HepG2 (cell line): ENCODE measurements around the gene HNRNPA1. TPM values are rescaled to one million over a fixed set of nuclear protein-coding genes. Genes with fewer than 3 reads are reported as not detected.

Experiments
- ARID2 ChIP-seq: sonication (generic); formaldehyde crosslinking; IDR thresholded peaks from 2 replicates; pipeline ENCODE4 v1.8.1; 2022; ENCODE audit warnings: mild to moderate bottlenecking, missing genetic modification reagents, borderline replicate concordance
- ATF2 ChIP-seq: sonication (generic); formaldehyde crosslinking; IDR thresholded peaks from 2 replicates; pipeline ENCODE4 v1.4.0; 2020; ENCODE audit warnings: missing genetic modification reagents
- ATF7 ChIP-seq, 2 experiments: fragments of 450-650 bp in 1 of 2; sonication (generic) in 1 of 2; formaldehyde crosslinking in 1 of 2; IDR thresholded peaks; 2 replicates each; pipeline versions ENCODE4 v1.4.0 to v1.6.1; 2016 to 2020; ENCODE audit warnings: antibody characterized with exemption in 1 of 2, mild to moderate bottlenecking in 1 of 2, missing genetic modification reagents in 1 of 2
- ATF7-NPFF ChIP-seq: sonication (generic); formaldehyde crosslinking; IDR thresholded peaks from 2 replicates; pipeline ENCODE4 v1.8.1; 2023; ENCODE audit warnings: mild to moderate bottlenecking, low read depth, missing genetic modification reagents, moderate library complexity
- CC2D1A ChIP-seq: sonication (generic); formaldehyde crosslinking; IDR thresholded peaks from 2 replicates; pipeline ENCODE4 v1.8.1; 2023; ENCODE audit warnings: mild to moderate bottlenecking, missing genetic modification reagents
- GTF2F1 ChIP-seq: fragments of 150-350 bp; IDR thresholded peaks from 2 replicates; pipeline ENCODE4 v1.6.1; 2014; ENCODE audit warnings: low read length
- HINFP ChIP-seq: sonication (generic); formaldehyde crosslinking; IDR thresholded peaks from 2 replicates; pipeline ENCODE4 v1.4.0; 2020; ENCODE audit warnings: low read depth, mild to moderate bottlenecking, missing genetic modification reagents
- IKZF5 ChIP-seq: IDR thresholded peaks from 2 replicates; pipeline ENCODE4 v1.6.1; 2018; ENCODE audit warnings: missing genetic modification reagents, mild to moderate bottlenecking, missing compliant biosample characterization
- JUND ChIP-seq: sonication (generic); formaldehyde crosslinking; IDR thresholded peaks from 2 replicates; pipeline ENCODE4 v1.8.0; 2022; ENCODE audit warnings: mild to moderate bottlenecking, missing genetic modification reagents
- KDM1A ChIP-seq: IDR thresholded peaks from 2 replicates; pipeline ENCODE4 v1.6.1; 2016; ENCODE audit warnings: missing compliant biosample characterization
- KDM6A ChIP-seq: IDR thresholded peaks from 2 replicates; pipeline ENCODE4 v1.6.1; 2016; ENCODE audit warnings: low read depth
- MAX ChIP-seq: IDR thresholded peaks from 2 replicates; pipeline ENCODE4 v1.6.1; 2012; ENCODE audit warnings: inconsistent platforms
- MIER2 ChIP-seq: IDR thresholded peaks from 2 replicates; pipeline ENCODE4 v1.6.1; 2016; ENCODE audit warnings: missing biosample characterization, missing genetic modification reagents
- NR2F2 ChIP-seq: IDR thresholded peaks from 2 replicates; pipeline ENCODE4 v1.6.1; 2012; ENCODE audit warnings: low read depth, inconsistent platforms, borderline replicate concordance
- REPIN1 ChIP-seq: sonication (generic); formaldehyde crosslinking; IDR thresholded peaks from 2 replicates; pipeline ENCODE4 v1.8.0; 2022; ENCODE audit warnings: missing genetic modification reagents, low read depth, mild to moderate bottlenecking, borderline replicate concordance
- SPEN ChIP-seq: sonication (generic); formaldehyde crosslinking; IDR thresholded peaks from 2 replicates; pipeline ENCODE4 v1.5.1; 2020; ENCODE audit warnings: low read depth, mild to moderate bottlenecking, missing genetic modification reagents
- TCF7 ChIP-seq: sonication (generic); IDR thresholded peaks from 2 replicates; pipeline ENCODE4 v1.6.1; 2016; ENCODE audit warnings: antibody characterized with exemption, low read depth
- TCF7L2 ChIP-seq: IDR thresholded peaks from 2 replicates; pipeline ENCODE4 v1.6.1; 2011; ENCODE audit warnings: mild to moderate bottlenecking, low read depth, low read length, moderate library complexity
- THAP11 ChIP-seq: IDR thresholded peaks from 2 replicates; pipeline ENCODE4 v1.6.1; 2016; ENCODE audit warnings: missing biosample characterization, missing genetic modification reagents
- TP53 ChIP-seq: sonication (generic); formaldehyde crosslinking; conservative IDR thresholded peaks from 2 replicates; pipeline ENCODE4 v1.4.0; 2020; ENCODE audit warnings: missing genetic modification reagents
- ZEB1 ChIP-seq: IDR thresholded peaks from 2 replicates; pipeline ENCODE4 v1.6.1; 2012; ENCODE audit warnings: mild to moderate bottlenecking, low read depth, inconsistent platforms; ENCODE audit not compliant: insufficient replicate concordance
- ZIK1 ChIP-seq: sonication (generic); formaldehyde crosslinking; IDR thresholded peaks from 2 replicates; pipeline ENCODE4 v1.5.0; 2020; ENCODE audit warnings: mild to moderate bottlenecking, low read depth, missing genetic modification reagents, borderline replicate concordance
- ZNF263 ChIP-seq: sonication (generic); formaldehyde crosslinking; IDR thresholded peaks from 2 replicates; pipeline ENCODE4 v1.4.0; 2020; ENCODE audit warnings: missing genetic modification reagents
- ZNF292 ChIP-seq: sonication (generic); formaldehyde crosslinking; IDR thresholded peaks from 2 replicates; pipeline ENCODE4 v1.8.1; 2022; ENCODE audit warnings: mild to moderate bottlenecking, low read depth, missing genetic modification reagents, borderline replicate concordance
- ZNF3 ChIP-seq: IDR thresholded peaks from 2 replicates; pipeline ENCODE4 v1.7.0; 2017; ENCODE audit warnings: inconsistent platforms
- ZNF414 ChIP-seq: sonication (generic); formaldehyde crosslinking; IDR thresholded peaks from 2 replicates; pipeline ENCODE4 v1.5.0; 2020; ENCODE audit warnings: missing genetic modification reagents
- ZNF891 ChIP-seq: sonication (generic); formaldehyde crosslinking; IDR thresholded peaks from 2 replicates; pipeline ENCODE4 v1.5.0; 2020; ENCODE audit warnings: mild to moderate bottlenecking, missing genetic modification reagents
- polyA plus RNA-seq, 8 experiments: library from polyadenylated mRNA; depleted of rRNA in 3 of 8; stranded (reverse) in 7 of 8; unstranded in 1 of 8; fragments of >200 nt; fragmentation: Illumina TruSeq in 4 of 8; extraction: Trizol in 4 of 8; gene quantifications; 2 replicates each; pipeline versions ENCODE4 v1.2.1 to v1.2.3, GENCODE V29; 2011 to 2016; ENCODE audit warnings: low read depth in 4 of 8, missing spikeins in 1 of 8, mixed read lengths in 1 of 8; ENCODE audit not compliant: insufficient read depth in 1 of 8
- total RNA-seq, 5 experiments: library from RNA; depleted of rRNA; stranded (reverse); fragments of >200 nt; fragmentation: Illumina TruSeq; extraction: Trizol; gene quantifications; 2 replicates each; pipeline ENCODE4 v1.2.3, GENCODE V29; 2016; ENCODE audit warnings: low read depth in 1 of 5

HNRNPA1 gene
- total and polyA plus RNA-seq, 2 of the 13 experiments (the other 11 are each of a cell fraction or from before 2014, with no cell fraction given) = 535 to 1,820 TPM

GRCh38 chr12:54301428-54302048, 21.0 kb downstream of the HNRNPA1 start (continued):
- no peak for TF ChIP-seq CC2D1A (CRISPR knock-in tag)
- no peak for TF ChIP-seq ATF2 (CRISPR knock-in tag)
- no peak for TF ChIP-seq TP53 (CRISPR knock-in tag)
- TF ChIP-seq ZNF414 (CRISPR knock-in tag) = no peak
- no peak for TF ChIP-seq ZNF292
- TF ChIP-seq MIER2 (CRISPR knock-in tag) = no peak
- 0 out of 2 replicates have a peak, but pooled peaks have one; percentile 22 for TF ChIP-seq KDM6A
- no peak; the same call in 1 of the 2 replicates for TF ChIP-seq REPIN1 (CRISPR knock-in tag)
- TF ChIP-seq NR2F2 = peak; percentile 68; the same call in 1 of the 2 replicates
- TF ChIP-seq ZNF263 (CRISPR knock-in tag) = no peak
- peak; percentile 89 for TF ChIP-seq ZEB1
- TF ChIP-seq JUND (CRISPR knock-in tag) = no peak
- TF ChIP-seq ATF7-NPFF (CRISPR knock-in tag) = no peak
- no peak for TF ChIP-seq KDM1A (CRISPR knock-in tag)
- TF ChIP-seq GTF2F1 = no peak
- TF ChIP-seq SPEN (CRISPR knock-in tag) = no peak
- no peak for TF ChIP-seq ZIK1
- TF ChIP-seq ATF7 (IDR thresholded peaks at IDR 0.05) = no peak
- no peak for TF ChIP-seq ATF7 (CRISPR knock-in tag; IDR thresholded peaks at IDR 0.05)
- 0 out of 2 replicates have a peak, but pooled peaks have one; percentile 32 for TF ChIP-seq TCF7L2
- TF ChIP-seq ZNF891 (CRISPR knock-in tag) = no peak
- no peak for TF ChIP-seq MAX
- no peak for TF ChIP-seq ZNF3 (CRISPR knock-in tag)
- no peak for TF ChIP-seq THAP11 (CRISPR knock-in tag)
- no peak for TF ChIP-seq IKZF5 (CRISPR knock-in tag)
- TF ChIP-seq ARID2 (CRISPR knock-in tag) = no peak
- TF ChIP-seq HINFP (CRISPR knock-in tag) = 0 out of 2 replicates have a peak, but pooled peaks have one; percentile 18
- TF ChIP-seq TCF7 = peak; percentile 88
